ENCODE data around the gene STPG4. TPM values are rescaled to one million over a fixed set of nuclear protein-coding genes. Genes with fewer than 3 reads are reported as not detected.

Gene STPG4
- total RNA-seq, 1 experiment from 2014 or later: 0.10 TPM

DNA sequence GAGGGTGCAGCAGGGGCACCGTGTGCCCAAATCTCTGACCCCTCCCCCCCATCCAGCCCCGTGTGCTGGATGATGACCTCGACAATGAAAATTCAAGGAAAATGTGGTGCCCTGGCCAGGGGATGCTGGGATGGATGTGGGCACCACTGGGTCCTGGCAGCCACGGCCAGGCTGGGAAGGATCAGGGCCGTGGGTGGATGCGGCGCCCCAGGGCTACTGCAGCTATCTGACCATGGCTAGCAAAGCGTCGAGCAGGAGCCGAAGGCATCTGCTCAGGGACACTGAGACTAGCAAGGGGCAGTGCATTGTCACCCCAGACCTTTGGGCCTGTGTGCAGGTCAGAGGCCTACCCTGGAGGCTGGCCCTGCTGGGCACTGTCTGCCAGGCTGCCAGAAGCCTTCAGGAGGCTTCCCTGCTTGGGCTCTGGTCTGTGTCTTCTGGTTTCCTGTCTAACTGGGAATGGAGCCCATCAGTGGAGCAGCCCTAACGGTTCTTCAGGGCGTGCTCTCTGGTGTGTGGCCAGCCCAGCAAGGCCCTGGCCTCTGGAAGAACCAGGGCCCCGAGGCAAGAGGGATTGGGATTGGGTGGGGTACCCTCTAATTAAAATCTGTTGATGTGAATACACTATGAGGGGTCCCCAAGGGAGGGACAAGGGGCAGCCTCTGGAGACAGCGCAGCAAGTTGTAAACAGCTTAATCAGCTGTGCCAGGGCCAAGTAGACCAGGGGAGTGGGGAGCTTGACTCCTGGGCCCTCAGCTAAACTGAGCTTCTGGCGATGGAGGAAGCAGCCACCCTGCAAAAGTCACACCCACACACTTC, 98.0 kb downstream of the STPG4 start:
- DNase-seq (ENCODE audit: low read depth): no peak

GRCh38 chr2:47056374-47056773, 98.7 kb downstream of the STPG4 start:
- no peak for DNase-seq (ENCODE audit: low read depth)

DNA sequence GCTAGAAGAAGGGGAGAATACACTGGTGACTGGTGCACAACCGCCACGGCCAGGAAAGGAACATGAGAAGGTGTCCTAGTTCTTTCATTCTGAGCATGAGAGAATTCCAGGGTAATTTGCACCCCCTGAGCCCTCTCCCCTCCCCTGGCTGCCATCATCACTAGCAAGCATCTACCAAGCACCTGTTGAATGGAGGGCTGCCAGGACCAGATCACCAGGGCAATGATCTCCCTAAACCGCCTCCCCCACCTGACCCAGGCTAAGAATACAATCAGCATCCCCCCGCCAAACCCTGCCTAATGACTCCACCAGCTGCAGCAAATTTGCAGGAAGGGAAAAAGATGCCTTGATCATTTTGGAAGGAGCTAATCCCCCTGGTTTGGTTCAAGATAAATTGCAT, 100.2 kb downstream of the STPG4 start:
- no peak for DNase-seq (ENCODE audit: low read depth)

DNA sequence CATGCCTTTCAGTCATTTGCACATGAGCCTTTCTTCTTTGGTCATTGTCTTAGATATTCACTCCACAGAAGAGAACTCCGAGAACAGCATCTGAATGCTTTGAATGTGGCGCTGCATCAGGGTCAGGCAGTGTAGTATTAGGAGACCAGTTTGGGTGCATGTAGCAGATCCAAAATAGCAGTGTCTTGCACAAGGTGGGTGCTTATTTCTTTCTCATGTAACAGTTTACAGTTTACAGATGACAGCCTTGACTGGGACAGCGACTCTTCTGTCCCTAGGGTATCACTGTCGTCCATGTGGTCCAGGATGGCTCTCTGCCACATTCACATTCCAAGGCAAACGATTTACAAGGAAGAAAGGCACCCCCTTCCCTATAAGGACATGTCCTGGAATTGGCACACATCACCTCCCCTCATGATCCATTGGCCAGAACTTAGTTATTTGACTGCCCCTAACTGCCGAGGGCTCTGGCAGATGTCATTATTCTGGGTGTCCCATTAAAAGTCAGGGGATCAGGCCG, 101.0 kb downstream of the STPG4 start:
- no peak for DNase-seq (ENCODE audit: low read depth)

DNA sequence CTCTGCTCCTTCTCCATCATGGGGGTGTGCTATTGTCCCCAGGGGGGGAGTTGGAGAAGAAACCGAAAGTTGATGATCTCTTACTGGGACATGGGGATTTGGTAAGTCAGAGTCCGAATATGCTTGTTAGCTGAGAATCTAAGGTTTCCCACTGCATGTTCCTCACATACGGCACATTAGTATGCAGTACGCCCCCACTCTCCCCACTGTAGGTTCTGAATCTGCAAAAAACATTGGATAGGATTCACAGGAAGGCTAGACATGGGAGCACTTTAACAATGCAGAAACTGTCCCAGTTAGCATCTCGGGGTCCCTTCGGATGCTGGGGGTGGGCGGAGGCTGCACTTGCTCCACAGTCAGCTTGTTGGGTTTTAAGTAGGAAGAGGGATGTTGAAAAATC, 102.3 kb downstream of the STPG4 start:
- no peak for DNase-seq (ENCODE audit: low read depth)

- no peak for DNase-seq (ENCODE audit: low read depth)
These were observed 103.5 kb downstream of the STPG4 start for GRCh38 chr2:47051562-47051961.

DNA sequence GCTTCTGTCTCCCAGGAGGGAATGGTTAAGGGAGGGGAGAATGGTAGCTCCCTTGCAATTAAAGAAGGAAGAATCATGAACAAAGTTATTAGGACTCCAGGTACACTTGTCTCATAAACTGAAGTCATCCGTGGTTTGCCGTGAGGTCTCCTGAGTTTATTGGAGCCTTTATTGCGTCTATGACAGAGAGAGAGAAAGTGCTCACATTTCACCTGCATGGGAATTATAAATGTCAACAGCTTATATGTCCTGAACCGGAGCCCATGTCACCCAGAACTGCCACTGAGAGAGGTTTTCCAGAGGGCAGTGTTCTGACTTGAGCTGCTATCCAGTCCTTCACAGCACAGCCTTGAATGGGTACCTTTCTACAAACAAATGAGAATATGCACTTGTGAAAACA, 104.3 kb downstream of the STPG4 start:
- DNase-seq (ENCODE audit: low read depth): no peak

DNA sequence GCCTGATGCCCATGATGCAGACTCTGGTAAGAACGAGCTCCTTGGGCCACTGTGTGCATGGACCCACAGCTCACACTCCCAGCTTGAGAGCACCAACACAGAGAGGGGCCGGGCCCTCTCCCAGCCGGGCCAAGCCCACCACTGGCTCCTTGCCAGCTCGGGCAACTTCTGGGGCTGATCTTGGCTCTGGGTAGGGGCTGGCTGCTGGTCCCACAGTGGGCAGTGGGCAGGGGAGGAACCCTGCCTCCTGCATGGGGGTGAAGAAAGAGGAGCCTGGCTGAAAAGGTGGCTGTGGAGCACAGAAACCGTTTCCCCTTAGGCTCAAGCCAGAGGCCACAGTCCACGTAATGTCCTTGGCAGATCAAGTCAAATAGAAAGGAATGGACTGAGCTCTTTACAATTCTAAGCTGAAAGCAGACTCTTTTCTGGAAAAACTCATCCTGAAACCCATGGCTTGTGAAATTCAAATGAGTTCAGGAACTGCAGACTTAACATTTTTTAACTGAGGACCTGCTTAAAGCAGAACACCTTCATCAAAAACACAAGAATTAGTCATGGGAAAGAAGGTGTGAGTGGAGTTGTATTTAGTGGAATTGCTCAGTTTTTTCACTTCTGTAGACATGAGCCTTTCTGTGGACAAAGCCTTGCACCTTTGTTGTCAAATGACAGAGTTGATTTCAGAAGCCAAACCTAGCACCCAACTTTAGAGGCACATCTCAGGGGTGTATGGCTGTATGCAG, 104.9 kb downstream of the STPG4 start:
- DNase-seq (ENCODE audit: low read depth): no peak

DNA sequence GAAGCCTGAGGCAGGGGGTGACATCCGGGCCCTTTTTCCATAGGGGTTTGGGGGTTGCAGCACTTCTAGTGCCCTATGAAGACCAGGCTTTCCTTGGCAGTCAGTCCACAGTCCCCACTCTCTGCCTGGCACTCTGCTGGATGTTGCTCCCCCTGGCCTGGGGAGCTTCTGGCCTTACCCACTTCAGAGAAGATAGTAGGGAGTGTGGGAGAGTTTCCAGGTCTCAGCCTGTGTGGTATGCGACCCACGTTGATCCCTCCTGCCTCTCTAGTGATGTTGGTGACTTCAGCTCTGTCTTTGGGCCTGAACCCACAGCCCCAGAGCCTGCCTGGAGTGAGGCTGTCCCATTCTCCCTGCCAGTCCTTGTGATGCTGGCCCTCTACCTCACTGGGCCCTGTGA, 105.6 kb downstream of the STPG4 start:
- DNase-seq (ENCODE audit: low read depth): no peak

- DNase-seq (ENCODE audit: low read depth): no peak
These were observed 106.2 kb downstream of the STPG4 start for GRCh38 chr2:47048801-47049480.

DNA sequence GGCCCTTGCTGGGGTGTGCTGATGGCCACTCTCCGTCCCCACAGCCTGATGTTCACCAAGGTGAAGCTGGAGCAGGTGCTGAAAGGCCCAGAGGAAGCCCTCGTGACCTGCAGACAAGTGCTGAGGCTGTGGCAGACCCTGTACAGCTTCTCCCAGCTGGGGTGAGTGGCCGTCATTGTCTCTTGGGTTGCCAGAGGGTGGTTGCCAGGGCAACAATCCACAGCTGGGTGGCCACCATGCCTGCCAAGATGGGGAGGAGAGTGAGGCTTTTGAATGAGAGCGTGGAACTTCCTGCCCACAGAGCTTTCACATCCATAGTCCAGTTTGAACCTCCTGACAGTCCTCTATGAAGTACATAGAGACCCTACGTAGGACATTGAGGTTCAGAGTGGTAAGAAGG, 108.8 kb downstream of the STPG4 start:
- no peak for DNase-seq (ENCODE audit: low read depth)

DNA sequence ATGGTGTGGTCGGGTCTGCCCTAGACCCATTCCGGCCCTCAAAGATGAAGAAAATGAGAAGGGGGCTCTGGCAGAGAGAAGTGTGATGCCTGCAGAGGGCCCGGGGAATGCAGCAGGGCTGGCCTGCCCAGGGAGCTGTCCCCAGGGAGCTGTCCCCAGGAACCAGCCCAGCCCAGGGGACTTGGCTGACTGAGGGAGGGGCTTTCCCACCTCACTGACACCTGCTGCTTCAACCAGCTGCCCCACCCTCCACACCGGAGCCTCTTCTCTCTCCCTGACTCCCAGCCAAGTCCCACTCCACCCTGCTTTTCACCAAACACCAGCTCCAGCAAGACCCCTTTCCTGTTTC, 111.2 kb downstream of the STPG4 start:
- DNase-seq (ENCODE audit: low read depth): no peak

- DNase-seq (ENCODE audit: low read depth): peak; percentile 99
These were observed 111.8 kb downstream of the STPG4 start for GRCh38 chr2:47043142-47043890.

- peak; percentile 39 for DNase-seq (ENCODE audit: low read depth)
These were observed 113.0 kb downstream of the STPG4 start for GRCh38 chr2:47041891-47042684.

DNA sequence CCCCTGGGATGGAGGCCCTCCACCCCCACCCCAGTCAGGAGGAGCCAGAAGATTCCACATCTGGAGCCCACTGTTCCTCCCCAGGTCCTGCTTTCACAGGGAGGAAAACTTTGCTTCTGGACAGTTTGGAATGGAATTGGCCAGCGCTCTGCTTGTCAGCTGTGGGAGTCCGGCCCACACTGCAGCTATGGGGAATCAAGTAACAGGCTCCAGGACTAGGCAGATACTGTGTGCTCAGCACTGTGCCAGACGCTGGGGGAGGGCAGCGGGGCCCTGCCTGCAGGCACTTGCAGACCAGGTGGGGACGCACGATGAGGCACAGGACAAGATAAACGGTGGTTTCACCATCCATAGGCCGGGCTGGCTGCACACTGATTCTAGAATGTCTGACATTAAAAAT, 114.0 kb downstream of the STPG4 start:
- no peak for DNase-seq (ENCODE audit: low read depth)

DNA sequence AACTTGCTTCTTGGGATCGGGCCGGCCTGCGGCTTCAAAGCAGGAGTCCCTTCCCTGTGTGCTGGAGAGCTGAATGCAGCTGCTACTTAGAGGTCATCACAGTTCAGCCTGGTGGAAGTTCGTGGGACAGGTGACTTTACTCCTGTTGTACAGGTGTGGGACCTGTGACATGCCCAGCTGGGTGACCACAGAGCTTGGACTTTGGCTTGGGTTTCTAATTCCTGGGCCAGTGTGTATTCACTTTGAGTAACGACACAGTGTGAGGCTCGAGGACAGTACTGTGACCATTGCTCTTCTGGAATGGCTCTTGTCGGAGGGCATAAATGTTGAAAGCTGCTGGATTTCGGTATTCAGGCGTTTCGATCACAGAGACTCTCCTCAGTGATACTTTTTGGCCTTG, 114.5 kb downstream of the STPG4 start:
- no peak for DNase-seq (ENCODE audit: low read depth)

DNA sequence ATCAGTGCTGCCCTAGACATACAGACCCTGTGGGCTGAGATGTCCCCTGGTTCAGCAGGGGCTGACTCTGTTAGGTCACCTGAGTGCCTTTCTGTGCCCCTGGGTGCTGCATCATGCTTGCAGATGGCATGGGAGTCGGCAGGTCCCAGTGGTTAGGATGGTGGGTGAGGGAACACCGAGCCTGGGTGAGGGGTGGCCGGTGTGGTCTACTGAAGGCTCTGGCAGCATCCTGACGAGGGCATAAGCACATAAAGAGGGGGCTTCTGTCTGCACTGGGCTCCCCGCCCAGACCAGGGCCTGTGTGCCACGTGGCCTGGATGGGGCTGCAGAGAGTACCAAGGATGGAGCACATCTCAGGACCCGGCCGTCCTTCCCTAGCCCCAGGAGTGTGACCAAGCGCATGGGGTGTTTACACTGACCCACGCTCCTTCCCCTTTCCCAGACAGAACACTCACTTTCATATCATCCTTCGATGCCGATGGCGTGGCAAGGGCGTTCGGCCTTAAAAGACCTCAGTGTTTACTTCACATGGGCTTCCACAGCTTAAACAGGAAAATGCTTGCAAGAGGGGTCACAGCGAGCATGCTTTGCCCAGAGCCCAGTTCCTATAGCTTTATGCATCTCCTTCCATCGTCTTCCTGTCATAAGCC, 115.1 kb downstream of the STPG4 start:
- DNase-seq (ENCODE audit: low read depth): no peak

DNA sequence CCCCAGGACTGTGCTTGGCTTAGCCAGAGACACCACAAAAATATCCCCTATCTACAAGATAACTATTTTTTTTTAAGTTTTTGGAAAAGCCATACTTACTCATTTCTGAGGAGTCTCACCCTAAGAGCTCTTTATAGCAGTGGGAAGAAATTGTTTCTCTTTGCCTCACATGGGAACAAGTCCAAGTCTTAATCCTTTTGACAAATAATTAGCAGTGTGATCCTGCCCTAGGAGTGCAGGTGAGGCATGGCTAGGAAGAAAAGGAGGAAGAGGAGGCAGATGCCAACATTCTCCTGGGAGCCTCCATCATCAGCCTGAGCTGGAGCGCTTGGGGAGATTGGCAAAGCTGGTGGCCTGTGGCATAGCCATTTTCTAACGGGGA, 115.6 kb downstream of the STPG4 start:
- no peak for DNase-seq (ENCODE audit: low read depth)

DNA sequence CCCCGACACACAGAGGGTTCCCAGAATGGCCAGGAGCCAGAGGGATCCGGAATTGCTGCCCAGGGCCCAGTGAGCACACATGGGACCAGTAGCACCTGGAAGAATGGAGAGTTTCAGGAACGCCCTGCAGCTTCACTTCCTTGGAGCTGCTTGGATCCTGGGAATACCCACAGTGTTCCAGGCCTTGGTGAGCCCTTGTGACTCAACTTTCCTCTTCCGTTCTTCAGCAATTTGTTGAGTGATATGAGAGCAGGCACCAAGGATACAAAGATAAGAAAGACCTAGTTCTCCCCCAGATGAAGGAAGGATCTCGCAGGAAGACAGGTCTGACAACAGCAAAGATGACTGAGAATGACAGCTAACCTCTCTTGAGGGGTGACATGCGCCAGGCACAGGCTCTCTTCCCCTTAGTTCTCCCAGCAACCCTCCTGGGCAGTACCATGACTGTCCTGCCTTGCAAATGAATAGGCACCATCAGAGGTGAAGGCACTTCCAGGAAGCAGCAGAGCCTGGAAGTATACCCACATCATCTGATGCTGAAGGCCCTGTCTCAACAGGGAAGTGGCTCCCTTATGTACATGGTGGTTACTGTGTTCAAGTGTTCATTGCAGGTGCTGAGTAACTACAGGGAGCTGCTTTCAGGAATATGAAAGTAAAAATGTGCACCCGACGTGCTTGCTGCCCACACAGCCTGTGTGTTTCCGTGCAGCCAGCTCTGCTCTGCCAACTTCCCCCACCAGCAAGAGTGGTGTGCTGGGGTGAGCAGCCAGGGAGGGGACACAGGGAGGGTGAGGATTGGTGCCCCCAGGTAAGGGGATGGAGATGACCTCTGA, 116.2 kb downstream of the STPG4 start:
- no peak for DNase-seq (ENCODE audit: low read depth)
